Stimulated activated CD4-positive, alpha-beta T cell treated with anti-CD3 and anti-CD28 coated beads, TNF-alpha, amount 100 ng/mL, for 48 hours (primary cell): ENCODE measurements around the gene LSM4.
A peak's percentile ranks its signal among the peaks of the same experiment; 100 is the strongest.

Experiments
- DNase-seq, 3 donors: peaks; one replicate each; pipeline ENCODE4 v3.0.0-alpha.2; 2020; ENCODE audit warnings: low read depth in 3 of 3

The LSM4 gene

GRCh38 chr19:18311502-18312091 lies 11.3 kb downstream of the LSM4 start:
- DNase-seq, result no peak

GRCh38 chr19:18310966-18311365 lies 11.9 kb downstream of the LSM4 start:
- no peak for DNase-seq

GRCh38 chr19:18310118-18310909 lies 12.6 kb downstream of the LSM4 start:
- no peak for DNase-seq

GRCh38 chr19:18309525-18310064 lies 13.3 kb downstream of the LSM4 start:
- no peak for DNase-seq

- DNase-seq, result no peak
These were observed 13.9 kb downstream of the LSM4 start for GRCh38 chr19:18308948-18309325.

GRCh38 chr19:18308051-18308947 lies 14.6 kb downstream of the LSM4 start:
- DNase-seq, result no peak

- DNase-seq, result no peak
These were observed 15.6 kb downstream of the LSM4 start for GRCh38 chr19:18307271-18307681.

- DNase-seq, result no peak
These were observed 16.0 kb downstream of the LSM4 start for GRCh38 chr19:18306888-18307260.

GRCh38 chr19:18306209-18306887 lies 16.5 kb downstream of the LSM4 start:
- no peak for DNase-seq

GRCh38 chr19:18304458-18305310 lies 18.2 kb downstream of the LSM4 start:
- DNase-seq, result peak in 2 of 3 donors; percentile 77 to 80

- no peak for DNase-seq
These were observed 18.7 kb downstream of the LSM4 start for GRCh38 chr19:18304208-18304457.

GRCh38 chr19:18301718-18302111 lies 21.2 kb downstream of the LSM4 start:
- DNase-seq, result no peak

- no peak for DNase-seq
These were observed 21.8 kb downstream of the LSM4 start for GRCh38 chr19:18300930-18301717.

- DNase-seq, result no peak
These were observed 23.2 kb downstream of the LSM4 start for GRCh38 chr19:18299654-18300053.

GRCh38 chr19:18298601-18299000 lies 24.3 kb downstream of the LSM4 start:
- no peak for DNase-seq

- DNase-seq, result no peak
These were observed 25.6 kb downstream of the LSM4 start for GRCh38 chr19:18297308-18297707.

- DNase-seq, result no peak
These were observed 27.8 kb downstream of the LSM4 start for GRCh38 chr19:18295034-18295451.

- DNase-seq, result peak; percentile 80 to 97 (median 84)
These were observed 28.4 kb downstream of the LSM4 start for GRCh38 chr19:18294467-18294864.

GRCh38 chr19:18293642-18294466 lies 29.0 kb downstream of the LSM4 start:
- no peak for DNase-seq
